K562 (cell line): Measurements from ENCODE around the gene GNAL. TPM values are rescaled to one million over a fixed set of nuclear protein-coding genes. Genes with fewer than 3 reads are reported as not detected.

ENCODE experiments used
- ATAC-seq: fragments of 200-7000 bp; cut with Tn5 transposase; 3 replicates; pipeline ENCODE4 v1.9.1; 2020; ENCODE audit warnings: moderate library complexity
- BruUV-seq: library from RNA; stranded (reverse); fragments of 400-500 nt; replicated peaks from 2 replicates; lab custom pipeline; 2021; lab: Mats Ljungman, UMichigan
- CTCF ChIA-PET: fragments of 300-600 bp; formaldehyde crosslinking; extraction: SDS; loops from one replicate; lab custom pipeline; 2021; ENCODE audit warnings: low intra/inter-chr PET ratio; lab: Yijun Ruan, JAX
- POLR2A ChIA-PET: fragments of 300-600, 350-650 bp; sonication (Branson Sonifier 250); formaldehyde crosslinking; extraction: SDS; loops from one replicate; lab custom pipeline; 2021; ENCODE audit warnings: antibody characterized with exemption, inconsistent platforms; lab: Yijun Ruan, JAX
- DNase-seq, 4 experiments: peaks; one replicate each; pipeline versions ENCODE4 v3.0.0 to v3.0.0-alpha.2; 2011 to 2018; ENCODE audit warnings: low spot score in 3 of 4, mixed read lengths in 3 of 4; ENCODE audit errors: extremely low read depth in 1 of 4
- FAIRE-seq: peaks from 2 replicates; lab custom pipeline; 2011; peaks lifted over from hg19 to GRCh38; lab: Jason Lieb, UNC
- H2AFZ ChIP-seq: 2 replicates; pipeline ENCODE4 v1.6.0; 2011; ENCODE audit warnings: low read depth, low read length, control low read depth, inconsistent platforms
- H3K27ac ChIP-seq: fragments of 200-600 bp; 3 replicates; pipeline ENCODE4 v1.8.0; 2011; ENCODE audit warnings: low read depth, mild to moderate bottlenecking, control low read depth, inconsistent platforms, low read length, moderate library complexity, mixed read lengths; ENCODE audit errors: extremely low read depth
- H3K27me3 ChIP-seq, 2 experiments: fragments of 300-600 bp in 1 of 2; 2 replicates in 1 of 2; 3 replicates in 1 of 2; pipeline versions ENCODE4 v1.6.0 to v1.8.0; 2011; ENCODE audit warnings: inconsistent platforms in 2 of 2, low read length in 2 of 2, mild to moderate bottlenecking in 1 of 2, mixed read lengths in 1 of 2, moderate library complexity in 1 of 2; ENCODE audit not compliant: control insufficient read depth in 2 of 2, insufficient read depth in 2 of 2
- H3K36me3 ChIP-seq: fragments of 300-600 bp; 3 replicates; pipeline ENCODE4 v1.8.0; 2011; ENCODE audit warnings: mild to moderate bottlenecking, low read length, inconsistent platforms; ENCODE audit not compliant: control insufficient read depth, insufficient read depth
- H3K4me1 ChIP-seq, 2 experiments: fragments of 200-600 bp in 1 of 2; replicated peaks in 1 of 2; 2 replicates in 1 of 2; 3 replicates in 1 of 2; pipeline versions ENCODE4 v1.5.1 to v1.8.0; 2011; ENCODE audit warnings: inconsistent platforms in 2 of 2, low read length in 2 of 2, mild to moderate bottlenecking in 1 of 2, mixed read lengths in 1 of 2, moderate library complexity in 1 of 2; ENCODE audit not compliant: control insufficient read depth in 2 of 2, insufficient read depth in 2 of 2
- H3K4me2 ChIP-seq: 2 replicates; pipeline ENCODE4 v1.6.1; 2011; ENCODE audit warnings: low read length, control low read depth, inconsistent platforms, mixed read lengths; ENCODE audit not compliant: insufficient read depth
- H3K4me3 ChIP-seq: fragments of 200-600 bp; sonication (generic), shearing (Covaris generic); 2 replicates; pipeline ENCODE4 v1.5.1; 2016; ENCODE audit warnings: control low read depth, inconsistent platforms
- H3K79me2 ChIP-seq: fragments of 200-600 bp; 3 replicates; pipeline ENCODE4 v1.8.0; 2011; ENCODE audit warnings: low read length, inconsistent platforms; ENCODE audit not compliant: control insufficient read depth, insufficient read depth
- H3K9ac ChIP-seq, 2 experiments: 2 replicates each; pipeline versions ENCODE4 v1.6.0 to v1.6.1; 2011; ENCODE audit warnings: low read depth in 2 of 2, low read length in 2 of 2, control low read depth in 1 of 2, inconsistent platforms in 1 of 2, mild to moderate bottlenecking in 1 of 2, mixed read lengths in 1 of 2; ENCODE audit not compliant: insufficient read depth in 1 of 2
- H3K9me1 ChIP-seq: one replicate; pipeline ENCODE4 v1.6.0; 2011; ENCODE audit warnings: inconsistent platforms, mild to moderate bottlenecking, low read length, moderate library complexity; ENCODE audit not compliant: control insufficient read depth, insufficient read depth
- H3K9me3 ChIP-seq: replicated peaks from 2 replicates; pipeline ENCODE4 v1.5.1; 2011; ENCODE audit warnings: low read depth, low read length, inconsistent platforms; ENCODE audit not compliant: control insufficient read depth, insufficient read depth
- H4K20me1 ChIP-seq: replicated peaks from 2 replicates; pipeline ENCODE4 v1.6.1; 2011; ENCODE audit warnings: low read length, inconsistent platforms, mixed read lengths; ENCODE audit not compliant: control insufficient read depth, insufficient read depth
- BCOR ChIP-seq: fragments of 450-650 bp; IDR thresholded peaks from 2 replicates; pipeline ENCODE4 v1.6.1; 2016
- MXI1 ChIP-seq: IDR thresholded peaks from 2 replicates; pipeline ENCODE4 v1.6.1; 2011; ENCODE audit warnings: low read depth, mild to moderate bottlenecking, improper control_type of control experiment, low read length
- PHF20 ChIP-seq: fragments of 450-650 bp; IDR thresholded peaks from 2 replicates; pipeline ENCODE4 v1.6.1; 2018; ENCODE audit not compliant: partially characterized antibody
- SOX6 ChIP-seq: fragments of 450-650 bp; IDR thresholded peaks from 2 replicates; pipeline ENCODE4 v1.6.1; 2014; ENCODE audit warnings: mild to moderate bottlenecking
- ZNF124 ChIP-seq: sonication (generic); formaldehyde crosslinking; IDR thresholded peaks from 2 replicates; pipeline ENCODE4 v1.8.1; 2022; ENCODE audit warnings: missing genetic modification reagents
- ZNF24 ChIP-seq: fragments of 450-650 bp; IDR thresholded peaks from 2 replicates; pipeline ENCODE4 v1.6.1; 2016
- WGBS: fragments of 100-300 bp; shearing (Covaris generic); methylation state at CpG from one replicate; pipeline ENCODE4 v1.1.6; 2016; ENCODE audit warnings: low coverage, mixed read lengths; ENCODE audit not compliant: insufficient coverage; ENCODE audit errors: missing lambda C conversion rate; 5-methylcytosine and 5-hydroxymethylcytosine counted together
- in situ Hi-C: fragments of 300-500 bp; cut with MboI; formaldehyde crosslinking; loops from 4 replicates; pipeline ENCODE4 v1.15.0; 2018; ENCODE audit warnings: inconsistent platforms, mixed read lengths
- intact Hi-C: fragments of 100-400 bp; cut with micrococcal nuclease; formaldehyde crosslinking; loops from 2 replicates; pipeline ENCODE4 v1.14.2; 2022
- polyA plus RNA-seq, 8 experiments: library from polyadenylated mRNA; depleted of rRNA in 4 of 8; stranded (reverse) in 5 of 8; unstranded in 3 of 8; fragments of >200 nt; fragmentation: Nextera tagmentation in 2 of 8; fragmentation: Illumina TruSeq in 1 of 8; extraction: Ambion mirVana in 2 of 8; extraction: Trizol in 1 of 8; gene quantifications; 2 replicates each; pipeline versions ENCODE4 v1.2.1 to v1.2.3, GENCODE V29; 2011 to 2014; ENCODE audit warnings: inconsistent platforms in 1 of 8, missing spikeins in 1 of 8
- total RNA-seq, 7 experiments: library from RNA; depleted of rRNA in 6 of 7; stranded (reverse); fragments of >200 nt in 6 of 7; fragmentation: Illumina TruSeq in 2 of 7; extraction: Trizol in 2 of 7; gene quantifications; 2 replicates each; pipeline versions ENCODE4 v1.2.1 to v1.2.3, GENCODE V29; 2011 to 2021; ENCODE audit warnings: low replicate concordance in 1 of 7
- TF ChIP-seq, protein P1 (sequence below): fragments of 250-450 bp; sonication (Bioruptor Pico); IDR thresholded peaks from 2 replicates; pipeline ENCODE4 v1.8.0; 2021; ENCODE audit warnings: moderate library complexity, mild to moderate bottlenecking, inconsistent platforms
- TF ChIP-seq, protein P2 (sequence below): fragments of 450-650 bp; formaldehyde crosslinking; IDR thresholded peaks from 2 replicates; pipeline ENCODE4 v1.4.0; 2020; ENCODE audit warnings: mild to moderate bottlenecking, moderate library complexity

Gene GNAL
- total and polyA plus RNA-seq, 9 of the 15 experiments (the other 6 are each of a cell fraction or from before 2014, with no cell fraction given) = under 0.01 to 0.10 (median 0.01) TPM; not detected in 5

DNA sequence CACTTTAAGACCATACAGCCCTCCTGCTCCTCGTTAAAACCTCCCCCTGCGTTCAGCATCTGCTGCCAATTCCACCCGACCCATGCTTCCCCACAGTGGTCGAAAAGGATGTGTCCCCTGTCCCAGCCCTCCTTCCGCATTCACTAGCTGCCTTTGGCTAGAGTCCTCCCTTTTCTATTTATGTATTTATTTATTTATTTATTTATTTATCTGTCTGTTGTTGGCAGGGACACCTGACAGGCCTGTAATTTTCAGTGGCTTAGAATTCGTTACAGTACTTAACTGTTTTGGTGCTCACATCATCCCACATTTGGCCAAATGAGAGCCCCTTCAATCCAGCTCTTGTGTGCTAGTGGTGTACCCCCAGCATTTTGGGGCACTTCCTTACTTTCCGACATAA lies 50.8 kb downstream of the GNAL start:
- H3K4me1 ChIP-seq = no peaks in the 10 kb centered on the region
- DNase-seq (no peak), ATAC-seq (no peak)
- no peak overlapping the region for H2AFZ ChIP-seq
- in situ Hi-C loops = loop anchor here (10.0 kb wide), 1 partner anchor 255 kb away; no protein-coding TSS in a partner anchor
- H3K79me2 ChIP-seq = no peaks in the 10 kb centered on the region
- no peak overlapping the region for H3K4me3 ChIP-seq
- intact Hi-C loops = loop anchor here (5.0 to 10.0 kb wide), 2 partner anchors 83 to 295 kb away; no protein-coding TSS in a partner anchor
- no peak overlapping the region for H3K4me2 ChIP-seq
- 0 out of 2 replicates have a peak, but pooled peaks cover 5% of the 10 kb centered on the region for H4K20me1 ChIP-seq
- peaks cover 30 to 51% of the 10 kb centered on the region in 2 experiments for H3K27me3 ChIP-seq
- no TSS peak for BruUV-seq
- no peaks in the 10 kb centered on the region for H3K9me1 ChIP-seq
- POLR2A ChIA-PET = no interaction called here
- no peak overlapping the region for H3K9ac ChIP-seq
- no peak for TF ChIP-seq BCOR
- no peak for TF ChIP-seq ZNF24
- TF ChIP-seq SOX6 = no peak
- TF ChIP-seq MXI1 = no peak
- TF ChIP-seq, protein P1, sequence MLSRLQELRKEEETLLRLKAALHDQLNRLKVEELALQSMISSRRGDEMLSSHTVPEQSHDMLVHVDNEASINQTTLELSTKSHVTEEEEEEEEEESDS (CRISPR knock-in tag) = no peak
- no peak for TF ChIP-seq ZNF124
- TF ChIP-seq, protein P2, sequence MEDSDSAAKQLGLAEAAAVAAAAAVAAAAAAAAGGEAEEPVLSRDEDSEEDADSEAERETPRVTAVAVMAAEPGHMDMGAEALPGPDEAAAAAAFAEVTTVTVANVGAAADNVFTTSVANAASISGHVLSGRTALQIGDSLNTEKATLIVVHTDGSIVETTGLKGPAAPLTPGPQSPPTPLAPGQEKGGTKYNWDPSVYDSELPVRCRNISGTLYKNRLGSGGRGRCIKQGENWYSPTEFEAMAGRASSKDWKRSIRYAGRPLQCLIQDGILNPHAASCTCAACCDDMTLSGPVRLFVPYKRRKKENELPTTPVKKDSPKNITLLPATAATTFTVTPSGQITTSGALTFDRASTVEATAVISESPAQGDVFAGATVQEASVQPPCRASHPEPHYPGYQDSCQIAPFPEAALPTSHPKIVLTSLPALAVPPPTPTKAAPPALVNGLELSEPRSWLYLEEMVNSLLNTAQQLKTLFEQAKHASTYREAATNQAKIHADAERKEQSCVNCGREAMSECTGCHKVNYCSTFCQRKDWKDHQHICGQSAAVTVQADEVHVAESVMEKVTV (CRISPR knock-in tag) = no peak
- TF ChIP-seq PHF20 = no peak
- TF ChIP-seq, all 486 proteins: peak for 0
- CTCF ChIA-PET = no interaction called here
- Histone ChIP-seq H3K27ac (no peak overlapping the region), H3K9me3 (no peaks in the 10 kb centered on the region), H3K36me3 (no peaks in the 10 kb centered on the region)
- 0% methylated on average over 7 of the region's 7 CpGs for WGBS
- FAIRE-seq = no peak
